IMR-90 (cell line): ENCODE measurements around the gene ADISSP.

ENCODE experiments used
- CTCF ChIP-seq: conservative IDR thresholded peaks from 2 replicates; pipeline ENCODE4 v1.5.1; 2012; ENCODE audit warnings: mild to moderate bottlenecking, low read depth, low read length, improper control_type of control experiment
- MAZ ChIP-seq: IDR thresholded peaks from 2 replicates; pipeline ENCODE4 v1.6.1; 2012; ENCODE audit warnings: low read depth, mild to moderate bottlenecking, low read length, improper control_type of control experiment, moderate library complexity, borderline replicate concordance
- POLR2A ChIP-seq: IDR thresholded peaks from 2 replicates; pipeline ENCODE4 v1.6.1; 2012; ENCODE audit warnings: mild to moderate bottlenecking, low read depth, low read length
- RAD21 ChIP-seq: IDR thresholded peaks from 2 replicates; pipeline ENCODE4 v1.6.1; 2012; ENCODE audit warnings: low read length, improper control_type of control experiment
- SMC3 ChIP-seq: fragments of 150-350 bp; IDR thresholded peaks from 2 replicates; pipeline ENCODE4 v1.6.1; 2016; ENCODE audit warnings: low read depth, mild to moderate bottlenecking, antibody characterized with exemption, low read length, moderate library complexity

GRCh38 chr20:3723284-3723683, 44.3 kb downstream of the ADISSP start:
- TF ChIP-seq CTCF (no peak), MAZ (no peak), POLR2A (no peak), SMC3 (no peak), RAD21 (no peak)
